GM19467 (cell line): ENCODE measurements around the gene SLC7A1.

Source experiments
- ATAC-seq: cut with Tn5 transposase; IDR thresholded peaks from one replicate; pipeline ENCODE4 v1.9.1; 2021; ENCODE audit warnings: mild to moderate bottlenecking, moderate library complexity; ENCODE audit not compliant: unreplicated experiment

SLC7A1 gene

DNA sequence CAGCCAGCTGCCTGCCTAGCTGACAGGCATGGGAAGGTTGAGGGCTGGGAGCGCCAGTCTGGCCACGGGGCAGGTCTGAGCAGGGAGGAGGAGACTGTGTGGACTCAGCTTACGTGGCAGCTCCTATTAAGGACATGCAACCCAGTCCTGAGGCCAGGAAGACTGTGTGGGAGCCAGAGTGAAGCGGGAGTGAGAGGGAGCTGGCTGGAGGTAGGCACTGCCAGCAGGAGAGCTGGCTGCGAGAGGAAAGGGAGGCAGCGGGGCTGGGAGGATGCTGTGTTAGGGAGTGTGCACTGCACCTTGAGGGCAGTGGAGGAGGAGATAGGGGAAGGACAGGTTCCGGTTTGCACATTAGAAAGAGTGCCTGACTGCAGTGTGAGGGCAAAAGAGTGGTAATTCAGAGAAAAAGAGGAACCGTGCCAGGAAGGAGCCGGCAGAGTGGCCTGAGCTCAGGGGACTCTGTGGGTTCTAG is 99.2 kb downstream of the SLC7A1 start:
- peak; percentile 66 for ATAC-seq

DNA sequence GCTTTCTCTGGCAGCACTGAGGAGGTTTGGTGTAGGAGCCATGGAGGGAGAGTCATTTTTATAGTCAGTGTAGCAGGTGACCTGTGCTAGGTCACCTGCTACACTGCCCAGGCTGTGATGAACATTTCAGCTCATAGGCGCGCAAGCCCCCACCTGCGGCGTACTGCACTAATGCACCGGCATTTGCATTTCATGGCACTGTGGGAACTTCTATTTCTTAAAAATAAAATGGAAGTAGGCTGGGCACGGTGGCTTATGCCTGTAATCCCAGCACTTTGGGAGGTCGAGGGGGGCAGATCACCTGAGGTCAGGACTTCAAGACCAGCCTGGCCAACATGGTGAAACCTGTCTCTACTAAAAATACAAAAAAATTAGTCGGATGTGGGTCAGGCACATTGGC is 101.0 kb downstream of the SLC7A1 start:
- no peak for ATAC-seq

DNA sequence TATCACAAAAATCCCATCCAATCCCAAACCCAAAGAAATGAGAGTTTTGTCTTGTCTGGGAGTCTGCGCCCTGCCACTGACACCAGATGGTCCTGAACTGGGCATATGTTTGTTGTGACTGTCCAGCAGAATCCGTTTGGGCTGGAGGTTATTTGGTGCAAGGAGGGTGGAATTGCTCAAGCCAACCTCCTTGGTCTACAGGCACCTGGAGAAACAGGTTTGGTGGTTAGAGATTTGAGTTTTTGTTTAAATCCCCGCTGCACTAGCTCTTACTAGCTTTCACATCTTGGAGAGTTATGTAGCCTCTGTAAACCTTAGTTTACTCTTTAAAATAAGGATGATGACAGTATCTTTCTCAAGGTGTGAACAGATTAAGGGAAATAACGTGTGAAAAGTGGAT is 101.7 kb downstream of the SLC7A1 start:
- no peak for ATAC-seq

DNA sequence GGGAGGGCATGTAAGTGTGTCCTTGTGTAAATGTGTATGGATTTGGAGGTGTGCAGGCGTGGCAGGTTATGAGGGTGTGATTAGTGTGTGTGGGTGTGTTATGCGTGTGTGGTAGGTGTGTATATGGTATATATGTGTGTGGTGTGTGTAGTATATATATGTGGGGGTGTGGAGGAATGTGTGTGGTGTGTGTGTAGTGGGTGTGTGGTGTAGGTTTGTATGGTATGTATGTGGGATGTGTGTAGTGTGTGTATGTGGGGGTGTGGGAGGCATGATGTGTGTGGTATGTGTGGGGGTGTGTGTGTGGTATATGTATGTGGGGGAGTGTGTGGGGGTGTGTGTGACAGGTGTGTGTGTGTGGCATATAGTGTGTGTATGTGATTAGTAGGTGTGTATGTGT is 104.2 kb downstream of the SLC7A1 start:
- ATAC-seq: no peak

DNA sequence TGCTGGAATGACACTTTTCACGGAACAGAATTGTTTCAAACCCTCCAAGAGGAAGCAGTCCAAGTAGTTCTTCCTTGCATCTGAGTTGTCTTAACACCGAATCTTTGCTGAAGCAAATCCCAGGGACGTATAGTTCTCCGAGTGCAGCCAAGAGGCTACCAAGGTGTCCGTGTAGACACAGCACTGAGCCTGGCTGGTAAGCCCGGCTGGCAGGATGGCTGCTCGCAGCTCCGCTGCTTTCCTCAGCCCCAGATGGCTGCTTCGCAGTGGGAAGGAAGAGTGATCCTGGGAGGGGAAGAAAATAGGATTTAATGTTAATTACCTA is 105.0 kb downstream of the SLC7A1 start:
- ATAC-seq: no peak

DNA sequence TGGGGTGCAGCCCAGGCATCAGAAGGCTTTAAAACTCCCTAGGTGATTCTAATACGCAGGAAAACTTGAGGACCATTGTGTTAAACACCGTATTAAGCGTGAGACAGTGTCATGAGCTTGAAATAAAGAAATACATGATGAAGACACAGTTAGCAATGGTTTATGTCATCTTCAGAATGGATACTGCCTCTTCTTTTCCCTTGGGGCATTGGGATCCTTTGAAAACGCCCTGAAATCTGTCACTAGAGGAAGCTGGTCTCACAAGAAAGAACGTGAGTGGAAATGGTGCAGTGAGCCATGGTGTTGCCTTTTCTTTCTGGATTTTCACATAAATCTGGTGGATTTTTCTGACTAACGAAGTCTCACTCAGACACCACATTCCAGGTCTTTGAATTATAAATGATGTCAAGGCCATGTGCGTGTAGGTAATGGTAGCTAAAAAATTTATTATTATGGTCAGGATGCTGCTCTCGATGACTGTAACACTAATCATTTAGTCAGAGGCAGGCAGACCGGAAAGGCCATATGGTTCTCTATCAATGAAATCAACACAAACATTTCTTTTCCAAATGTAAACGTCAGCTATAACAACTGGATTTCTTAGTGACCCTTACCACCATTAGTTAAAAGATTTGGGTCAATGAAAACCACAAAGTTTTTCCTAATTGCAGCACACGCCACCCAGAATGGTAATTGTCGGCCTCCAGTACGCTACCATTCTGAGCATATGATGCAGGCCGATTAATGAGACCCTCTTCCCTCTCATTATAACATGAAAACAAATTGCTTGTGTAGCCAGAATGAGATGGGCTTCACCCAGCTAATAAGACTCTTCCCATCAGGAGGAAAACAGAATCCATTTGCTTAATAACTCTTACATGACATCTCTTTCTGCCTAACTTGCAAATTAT is 105.6 kb downstream of the SLC7A1 start:
- ATAC-seq: no peak

DNA sequence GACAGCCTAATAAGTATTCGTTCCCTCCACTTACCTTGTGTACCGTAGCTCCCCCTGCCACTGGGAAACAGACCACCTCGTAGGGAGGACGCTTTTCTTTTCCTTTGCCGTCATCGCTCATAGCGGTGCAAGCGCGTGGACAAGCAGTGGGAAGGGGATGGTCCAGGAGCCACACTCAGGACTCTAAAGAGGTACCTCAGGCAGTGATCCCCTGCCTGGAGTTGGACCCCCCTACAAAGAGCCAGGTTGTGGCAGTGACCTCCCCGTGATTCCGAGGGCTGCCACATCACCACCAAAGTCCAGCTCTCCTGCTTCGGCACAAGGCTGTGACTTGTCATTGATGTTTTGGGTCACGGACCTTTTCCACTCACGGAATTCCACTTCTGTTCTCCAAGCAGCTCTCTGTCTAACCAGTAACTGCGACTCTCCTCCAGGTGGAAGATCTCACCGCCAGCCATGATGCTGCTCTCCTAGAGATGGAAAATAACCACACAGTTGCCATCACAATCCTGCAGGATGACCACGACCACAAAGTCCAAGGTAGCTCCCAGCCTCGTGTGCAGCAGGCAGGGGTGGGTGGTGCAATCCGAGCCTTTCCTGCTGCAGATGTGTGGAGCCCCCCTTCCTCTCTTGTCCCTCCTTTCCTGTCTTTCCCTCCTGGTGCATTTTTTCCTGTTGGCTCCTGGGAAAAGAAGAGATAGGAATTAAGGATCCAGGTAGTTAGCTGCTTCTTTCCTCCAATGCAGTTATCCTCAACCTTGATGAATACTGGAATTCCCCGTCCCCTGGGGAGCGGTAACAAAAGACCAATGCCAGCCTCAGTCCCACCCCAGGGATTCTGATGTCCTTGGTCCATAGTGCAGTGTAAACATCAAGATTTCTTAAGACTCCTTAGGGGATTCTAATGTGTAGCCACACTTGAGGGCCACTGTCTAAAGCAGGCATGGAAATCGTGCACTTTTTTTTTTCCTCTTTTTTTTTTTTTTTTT is 107.7 kb downstream of the SLC7A1 start:
- no peak for ATAC-seq

DNA sequence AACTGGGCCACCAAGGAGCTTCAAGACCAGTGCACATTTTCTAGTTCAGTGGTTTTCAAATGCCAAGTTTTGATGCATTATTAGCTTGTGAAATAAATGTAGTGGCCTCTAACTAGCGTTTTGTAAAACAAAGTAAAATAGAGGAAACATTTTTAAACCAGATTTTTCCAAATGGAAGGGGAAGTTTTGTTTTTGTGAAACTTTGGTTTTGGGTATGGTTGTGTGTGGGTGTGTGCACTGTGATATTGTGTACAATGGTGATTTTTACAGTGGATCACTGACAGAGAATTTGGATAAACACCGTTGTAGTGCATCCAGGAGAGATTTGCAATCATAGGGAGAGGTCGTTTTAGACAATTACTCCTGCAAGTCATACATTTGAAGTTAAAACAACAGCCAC is 108.9 kb downstream of the SLC7A1 start:
- ATAC-seq: no peak

DNA sequence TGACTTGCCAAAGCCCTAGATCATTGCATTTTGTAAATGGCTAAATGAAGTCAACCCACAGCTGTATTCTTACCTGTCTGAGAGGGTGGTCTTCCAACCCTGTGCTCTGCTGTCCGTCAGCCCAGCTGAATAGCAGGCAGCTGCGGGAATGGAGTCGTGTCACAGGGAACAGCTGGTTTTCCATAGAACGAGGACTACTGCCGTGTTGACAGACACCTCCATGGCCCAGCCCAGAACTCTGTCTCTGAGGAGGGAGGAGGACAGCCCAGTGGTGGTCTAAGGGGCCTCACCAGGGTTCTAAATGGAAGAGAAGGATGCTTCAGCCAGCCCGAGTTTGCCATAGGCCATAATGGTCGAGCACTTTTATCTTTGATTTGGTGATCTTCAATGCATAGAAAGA is 110.7 kb downstream of the SLC7A1 start:
- no peak for ATAC-seq

DNA sequence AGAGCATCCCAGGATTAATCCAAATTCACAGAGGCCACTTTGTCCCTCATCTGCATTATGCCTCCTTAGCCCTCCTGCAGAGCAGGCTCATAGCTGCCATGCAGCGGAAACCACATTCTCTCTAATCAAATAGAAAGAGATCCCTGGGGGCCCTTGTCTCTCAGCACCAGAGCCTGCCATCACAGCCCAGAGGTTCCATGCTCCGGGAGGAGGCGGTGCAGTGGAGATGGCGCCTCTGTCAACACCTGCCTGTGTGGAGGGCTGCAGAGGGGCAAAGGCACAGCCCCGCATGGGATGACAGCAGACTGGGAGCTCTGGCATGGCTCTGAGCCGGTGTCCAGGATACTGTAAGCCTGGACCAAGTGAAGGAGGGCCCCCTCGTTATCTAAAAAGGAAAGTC is 111.3 kb downstream of the SLC7A1 start:
- no peak for ATAC-seq

DNA sequence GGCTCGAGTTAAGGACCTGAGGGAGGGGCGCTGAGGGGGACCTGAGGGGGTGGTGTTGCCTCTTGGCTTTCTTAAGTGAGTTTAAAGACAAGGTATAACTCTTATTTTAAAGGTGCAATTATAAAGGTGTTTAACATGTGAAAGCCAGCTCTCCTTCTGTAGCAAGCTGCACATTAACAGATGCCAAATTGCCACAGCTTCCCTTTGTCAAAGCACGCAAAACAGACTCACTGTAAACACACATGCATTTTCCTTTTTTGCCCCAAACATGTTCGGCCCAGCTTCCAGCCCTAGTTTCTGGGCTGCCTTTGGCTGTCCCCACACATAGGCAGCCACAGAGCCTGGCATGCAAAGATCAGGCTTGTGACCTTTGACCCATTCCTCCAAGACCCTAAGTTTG is 111.9 kb downstream of the SLC7A1 start:
- ATAC-seq: no peak

DNA sequence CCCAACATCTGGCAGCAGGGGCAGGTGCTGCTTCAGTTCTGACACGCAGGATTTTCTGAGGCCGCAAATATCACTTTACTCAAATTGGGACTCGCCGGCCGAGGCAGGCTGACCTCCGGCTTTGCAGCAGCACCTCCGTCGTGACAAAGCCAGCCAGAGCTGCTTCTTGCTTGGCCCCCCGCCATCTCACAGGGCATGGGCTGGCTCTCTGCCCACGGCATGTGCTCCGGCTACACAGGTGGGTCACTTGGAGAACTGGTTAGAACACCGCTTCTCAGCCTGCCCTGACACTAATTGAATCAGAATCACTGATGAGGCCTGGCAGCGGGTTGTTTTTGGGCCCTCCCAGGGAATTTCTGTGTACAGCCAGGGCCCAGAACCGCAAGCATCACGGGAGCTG is 112.3 kb downstream of the SLC7A1 start:
- no peak for ATAC-seq

DNA sequence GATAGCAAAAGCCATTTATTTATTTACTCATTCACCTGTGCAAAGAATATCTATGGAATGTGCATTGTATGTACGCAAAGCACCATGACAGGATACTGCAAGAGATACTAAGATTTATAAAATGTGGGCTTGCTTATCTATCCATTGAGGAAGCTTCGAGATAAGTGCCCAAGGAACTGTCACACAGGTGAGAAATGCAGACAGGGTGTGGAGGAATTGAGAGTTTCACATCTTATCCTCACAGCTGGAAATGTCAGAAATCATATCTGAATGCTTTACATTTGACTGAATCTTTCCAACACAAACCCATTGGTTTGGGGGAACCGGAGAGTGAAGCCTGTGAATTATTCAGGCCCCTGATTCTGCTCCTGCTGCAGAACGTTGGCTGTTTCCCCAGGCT is 113.0 kb downstream of the SLC7A1 start:
- ATAC-seq: no peak

DNA sequence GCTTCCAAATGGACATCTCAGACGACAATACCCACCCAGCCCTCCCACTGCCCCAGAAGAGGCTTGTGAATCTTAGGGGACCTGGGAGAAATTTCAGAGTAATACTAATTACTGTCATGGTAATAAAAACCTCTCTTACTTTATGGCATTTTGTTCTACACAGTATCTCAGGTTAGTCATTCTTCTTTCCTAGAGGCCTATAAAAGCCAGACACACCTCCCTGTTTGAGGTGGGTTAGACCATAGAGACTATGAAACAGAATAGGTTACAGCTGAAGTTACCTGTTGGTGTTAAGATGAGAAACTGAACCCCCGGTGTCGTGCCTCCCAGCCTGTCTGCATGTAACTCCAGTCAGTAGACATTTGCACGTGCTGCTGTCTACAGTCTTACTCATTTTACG is 113.9 kb downstream of the SLC7A1 start:
- no peak for ATAC-seq

DNA sequence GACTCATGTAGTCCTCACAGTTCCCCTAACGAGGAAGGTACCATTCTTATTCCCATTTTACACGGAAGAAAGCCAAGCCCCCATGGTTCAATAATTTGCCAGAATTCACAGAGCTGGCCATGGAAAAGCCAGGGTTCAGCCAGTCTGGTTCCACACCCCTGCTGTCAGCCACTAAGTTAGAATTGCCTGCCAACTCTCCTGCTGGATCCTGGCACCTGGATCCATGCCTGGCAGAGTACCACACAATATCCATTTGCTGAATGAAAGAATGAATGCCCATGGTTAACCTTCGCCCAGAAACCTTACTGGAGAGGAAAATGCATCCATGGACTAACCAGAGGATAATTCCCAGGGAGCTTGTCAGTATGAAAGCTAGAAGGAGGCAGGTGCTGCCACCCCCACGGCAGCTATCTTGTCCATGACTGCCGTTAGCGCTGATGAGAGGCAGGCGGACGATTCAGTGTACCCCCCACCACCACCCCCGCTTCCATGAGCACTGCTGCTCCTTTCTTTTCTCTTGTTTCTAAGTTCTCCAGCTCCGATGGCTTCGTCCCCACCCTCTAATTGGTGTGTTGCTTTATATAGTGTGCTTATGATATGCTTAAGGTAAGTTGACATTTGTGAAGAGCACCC is 114.5 kb downstream of the SLC7A1 start:
- no peak for ATAC-seq

DNA sequence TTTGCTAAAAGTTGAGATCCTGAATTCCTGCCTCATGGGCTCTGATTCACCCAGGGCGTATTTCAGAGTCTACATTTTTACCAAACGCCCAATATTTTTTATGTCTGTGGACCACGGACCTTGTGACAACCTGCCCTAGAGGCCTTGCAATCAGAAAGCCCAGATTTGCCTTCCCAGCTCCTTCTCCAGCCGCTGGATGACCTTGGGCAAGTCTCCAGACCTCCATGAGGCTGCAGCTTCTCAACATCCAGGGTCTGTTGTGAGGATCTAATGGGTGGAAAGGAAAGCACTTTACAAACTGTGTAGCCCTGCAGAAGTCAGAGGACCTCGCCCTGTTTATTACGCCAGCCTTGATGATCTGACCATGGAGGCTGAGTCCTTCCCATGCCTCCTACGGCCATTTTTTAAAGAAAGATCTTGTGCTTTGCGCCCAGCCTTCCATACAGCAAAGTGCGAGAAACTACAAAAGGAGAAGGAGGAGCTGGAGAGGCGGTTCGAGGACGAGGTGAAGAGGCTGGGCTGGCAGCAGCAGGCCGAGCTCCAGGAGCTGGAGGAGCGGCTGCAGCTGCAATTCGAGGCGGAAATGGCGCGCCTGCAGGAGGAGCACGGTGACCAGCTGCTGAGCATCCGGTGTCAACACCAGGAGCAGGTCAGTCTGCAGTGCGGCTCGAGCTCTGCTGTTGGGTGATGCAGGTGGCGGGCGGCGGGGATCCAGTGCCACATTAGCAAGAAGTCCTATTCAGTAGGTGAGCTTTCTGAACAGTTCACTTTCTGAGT is 115.6 kb downstream of the SLC7A1 start:
- no peak for ATAC-seq

DNA sequence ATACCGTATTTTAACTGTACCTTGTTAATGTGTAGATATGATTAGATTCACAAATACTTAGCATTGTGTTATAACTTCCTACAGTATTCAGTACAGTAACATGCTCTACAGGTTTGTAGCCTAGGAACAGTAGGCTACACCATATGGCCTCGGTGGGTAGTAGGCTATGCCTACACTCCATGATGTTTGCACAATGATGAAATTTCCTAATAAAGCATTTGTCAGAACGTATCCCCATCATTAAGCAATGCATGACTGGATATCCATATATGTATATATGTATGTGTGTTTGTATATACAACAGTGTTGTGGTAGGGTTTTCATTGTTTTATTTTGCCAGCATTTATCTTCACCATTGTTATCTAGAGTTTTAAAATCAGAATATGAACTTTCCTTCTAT is 119.4 kb downstream of the SLC7A1 start:
- ATAC-seq: no peak

DNA sequence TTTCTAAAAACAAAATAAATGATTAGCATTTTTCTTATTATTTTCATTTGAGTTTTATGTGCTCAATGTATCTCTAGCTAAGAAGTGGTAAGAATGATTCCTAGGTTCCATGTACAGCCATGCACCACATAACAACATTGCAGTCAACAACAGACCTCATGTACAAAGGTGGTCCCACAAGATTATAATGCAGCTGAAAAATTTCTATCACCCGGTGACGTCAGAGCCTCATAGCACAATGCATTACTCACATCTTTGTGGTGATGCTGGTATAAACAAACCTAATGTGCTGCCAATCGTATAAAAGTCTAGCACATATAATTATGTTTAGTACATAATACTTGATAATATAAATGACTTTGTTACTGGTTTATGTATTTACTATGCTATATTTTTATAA is 120.5 kb downstream of the SLC7A1 start:
- ATAC-seq: no peak

DNA sequence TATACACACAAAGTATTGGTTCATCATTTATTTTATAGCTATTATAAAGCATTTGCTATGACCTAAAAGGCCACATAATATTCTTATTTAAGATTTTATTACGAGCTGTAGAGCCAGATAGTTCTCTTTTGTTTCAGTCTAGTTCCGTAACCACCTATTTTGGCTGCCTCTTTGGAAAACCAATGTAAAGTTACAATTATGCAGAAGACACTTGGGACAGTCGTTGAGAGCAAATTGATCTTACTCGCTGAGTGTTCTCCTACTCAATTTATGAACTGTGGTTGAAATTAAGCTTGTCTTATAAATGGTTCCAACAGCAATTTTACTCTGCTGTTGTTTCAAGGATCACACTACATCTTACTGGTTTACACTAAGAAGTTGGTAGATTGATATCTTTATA is 122.3 kb downstream of the SLC7A1 start:
- no peak for ATAC-seq

DNA sequence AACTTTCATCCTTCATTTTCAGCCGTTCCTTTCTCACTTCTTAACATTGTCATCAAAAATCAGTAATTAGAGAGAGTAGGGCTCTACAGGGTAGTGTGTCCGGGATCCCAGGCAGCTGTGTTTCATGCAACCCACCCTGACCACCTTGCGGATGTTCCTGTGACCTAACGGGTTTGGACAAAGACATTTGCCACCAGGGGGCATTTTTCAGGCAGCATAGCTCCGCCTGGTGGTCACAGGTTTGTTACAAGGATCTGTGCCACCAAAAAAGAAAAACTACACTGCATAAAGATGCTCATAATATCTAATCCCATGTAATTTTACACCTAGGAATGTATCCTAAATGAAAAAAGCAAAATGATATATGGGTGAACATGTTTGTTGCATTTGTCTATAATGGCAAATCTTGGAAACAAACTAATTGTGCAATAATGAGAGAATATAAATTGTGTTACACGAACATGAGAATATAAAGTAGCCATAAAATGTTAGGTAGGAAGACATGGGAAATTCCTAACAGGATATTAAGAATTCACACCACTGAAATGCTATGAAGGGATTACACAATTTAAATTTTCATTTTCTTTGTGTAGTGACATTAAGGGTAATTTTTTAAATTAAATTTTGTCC is 123.0 kb downstream of the SLC7A1 start:
- ATAC-seq: no peak
